HepG2 (cell line): ENCODE data around the gene LTB4R. TPM values are rescaled to one million over a fixed set of nuclear protein-coding genes. Genes with fewer than 3 reads are reported as not detected.

Source experiments
- AKNA ChIP-seq: sonication (generic); formaldehyde crosslinking; IDR thresholded peaks from 2 replicates; pipeline ENCODE4 v1.4.0; 2020; ENCODE audit warnings: missing genetic modification reagents, borderline replicate concordance
- CHD2 ChIP-seq: IDR thresholded peaks from 2 replicates; pipeline ENCODE4 v1.6.1; 2011; ENCODE audit warnings: low read depth, low read length, improper control_type of control experiment
- RXRB ChIP-seq: IDR thresholded peaks from 2 replicates; pipeline ENCODE4 v1.6.1; 2016; ENCODE audit warnings: borderline replicate concordance, missing genetic modification reagents, missing compliant biosample characterization
- polyA plus RNA-seq, 8 experiments: library from polyadenylated mRNA; depleted of rRNA in 3 of 8; stranded (reverse) in 7 of 8; unstranded in 1 of 8; fragments of >200 nt; fragmentation: Illumina TruSeq in 4 of 8; extraction: Trizol in 4 of 8; gene quantifications; 2 replicates each; pipeline versions ENCODE4 v1.2.1 to v1.2.3, GENCODE V29; 2011 to 2016; ENCODE audit warnings: low read depth in 4 of 8, missing spikeins in 1 of 8, mixed read lengths in 1 of 8; ENCODE audit not compliant: insufficient read depth in 1 of 8
- total RNA-seq, 5 experiments: library from RNA; depleted of rRNA; stranded (reverse); fragments of >200 nt; fragmentation: Illumina TruSeq; extraction: Trizol; gene quantifications; 2 replicates each; pipeline ENCODE4 v1.2.3, GENCODE V29; 2016; ENCODE audit warnings: low read depth in 1 of 5
- TF ChIP-seq, protein P1 (sequence below): IDR thresholded peaks from 2 replicates; pipeline ENCODE4 v1.4.0; 2020; ENCODE audit warnings: mild to moderate bottlenecking, missing genetic modification reagents

The LTB4R gene
- total and polyA plus RNA-seq, 2 of the 13 experiments (the other 11 are each of a cell fraction or from before 2014, with no cell fraction given), result 3.2 to 8.2 TPM

- TF ChIP-seq AKNA (CRISPR knock-in tag), result no peak
- TF ChIP-seq CHD2, result peak; percentile 60; the same call in 1 of the 2 replicates
- TF ChIP-seq, protein P1, sequence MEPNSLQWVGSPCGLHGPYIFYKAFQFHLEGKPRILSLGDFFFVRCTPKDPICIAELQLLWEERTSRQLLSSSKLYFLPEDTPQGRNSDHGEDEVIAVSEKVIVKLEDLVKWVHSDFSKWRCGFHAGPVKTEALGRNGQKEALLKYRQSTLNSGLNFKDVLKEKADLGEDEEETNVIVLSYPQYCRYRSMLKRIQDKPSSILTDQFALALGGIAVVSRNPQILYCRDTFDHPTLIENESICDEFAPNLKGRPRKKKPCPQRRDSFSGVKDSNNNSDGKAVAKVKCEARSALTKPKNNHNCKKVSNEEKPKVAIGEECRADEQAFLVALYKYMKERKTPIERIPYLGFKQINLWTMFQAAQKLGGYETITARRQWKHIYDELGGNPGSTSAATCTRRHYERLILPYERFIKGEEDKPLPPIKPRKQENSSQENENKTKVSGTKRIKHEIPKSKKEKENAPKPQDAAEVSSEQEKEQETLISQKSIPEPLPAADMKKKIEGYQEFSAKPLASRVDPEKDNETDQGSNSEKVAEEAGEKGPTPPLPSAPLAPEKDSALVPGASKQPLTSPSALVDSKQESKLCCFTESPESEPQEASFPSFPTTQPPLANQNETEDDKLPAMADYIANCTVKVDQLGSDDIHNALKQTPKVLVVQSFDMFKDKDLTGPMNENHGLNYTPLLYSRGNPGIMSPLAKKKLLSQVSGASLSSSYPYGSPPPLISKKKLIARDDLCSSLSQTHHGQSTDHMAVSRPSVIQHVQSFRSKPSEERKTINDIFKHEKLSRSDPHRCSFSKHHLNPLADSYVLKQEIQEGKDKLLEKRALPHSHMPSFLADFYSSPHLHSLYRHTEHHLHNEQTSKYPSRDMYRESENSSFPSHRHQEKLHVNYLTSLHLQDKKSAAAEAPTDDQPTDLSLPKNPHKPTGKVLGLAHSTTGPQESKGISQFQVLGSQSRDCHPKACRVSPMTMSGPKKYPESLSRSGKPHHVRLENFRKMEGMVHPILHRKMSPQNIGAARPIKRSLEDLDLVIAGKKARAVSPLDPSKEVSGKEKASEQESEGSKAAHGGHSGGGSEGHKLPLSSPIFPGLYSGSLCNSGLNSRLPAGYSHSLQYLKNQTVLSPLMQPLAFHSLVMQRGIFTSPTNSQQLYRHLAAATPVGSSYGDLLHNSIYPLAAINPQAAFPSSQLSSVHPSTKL (CRISPR knock-in tag), result peak; percentile 46
- TF ChIP-seq RXRB, result peak; percentile 53; the same call in 1 of the 2 replicates
Measured at GRCh38 chr14:24343795-24344660, 32.7 kb downstream of the LTB4R start (continued).
